GM13977 (cell line): ENCODE data around the gene INTS3.
A peak's percentile ranks its signal among the peaks of the same experiment; 100 is the strongest.

Experiments used
- DNase-seq: peaks from one replicate; pipeline ENCODE4 v3.0.0; 2012; ENCODE audit warnings: low spot score
- in situ Hi-C: fragments of 300-500 bp; cut with MboI; formaldehyde crosslinking; loops from one replicate; pipeline ENCODE4 v1.12.0; 2022; ENCODE audit warnings: low sequenced_read_pairs, low pct_unique_long_range_greater_than_20kb, mixed read lengths, inconsistent platforms; ENCODE audit not compliant: unreplicated experiment
- TF ChIP-seq, protein P1 (sequence below): IDR thresholded peaks from 2 replicates; pipeline ENCODE4 v1.5.1; 2012; ENCODE audit warnings: mild to moderate bottlenecking, control low read depth; ENCODE audit not compliant: insufficient read depth; ENCODE audit errors: extremely low read depth, missing control alignments

Gene INTS3

GRCh38 chr1:153774026-153774595 lies 46.3 kb downstream of the INTS3 start:
- in situ Hi-C loops: no loop called here
- TF ChIP-seq, protein P1, sequence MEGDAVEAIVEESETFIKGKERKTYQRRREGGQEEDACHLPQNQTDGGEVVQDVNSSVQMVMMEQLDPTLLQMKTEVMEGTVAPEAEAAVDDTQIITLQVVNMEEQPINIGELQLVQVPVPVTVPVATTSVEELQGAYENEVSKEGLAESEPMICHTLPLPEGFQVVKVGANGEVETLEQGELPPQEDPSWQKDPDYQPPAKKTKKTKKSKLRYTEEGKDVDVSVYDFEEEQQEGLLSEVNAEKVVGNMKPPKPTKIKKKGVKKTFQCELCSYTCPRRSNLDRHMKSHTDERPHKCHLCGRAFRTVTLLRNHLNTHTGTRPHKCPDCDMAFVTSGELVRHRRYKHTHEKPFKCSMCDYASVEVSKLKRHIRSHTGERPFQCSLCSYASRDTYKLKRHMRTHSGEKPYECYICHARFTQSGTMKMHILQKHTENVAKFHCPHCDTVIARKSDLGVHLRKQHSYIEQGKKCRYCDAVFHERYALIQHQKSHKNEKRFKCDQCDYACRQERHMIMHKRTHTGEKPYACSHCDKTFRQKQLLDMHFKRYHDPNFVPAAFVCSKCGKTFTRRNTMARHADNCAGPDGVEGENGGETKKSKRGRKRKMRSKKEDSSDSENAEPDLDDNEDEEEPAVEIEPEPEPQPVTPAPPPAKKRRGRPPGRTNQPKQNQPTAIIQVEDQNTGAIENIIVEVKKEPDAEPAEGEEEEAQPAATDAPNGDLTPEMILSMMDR: no peak
- DNase-seq: no peak

DNA sequence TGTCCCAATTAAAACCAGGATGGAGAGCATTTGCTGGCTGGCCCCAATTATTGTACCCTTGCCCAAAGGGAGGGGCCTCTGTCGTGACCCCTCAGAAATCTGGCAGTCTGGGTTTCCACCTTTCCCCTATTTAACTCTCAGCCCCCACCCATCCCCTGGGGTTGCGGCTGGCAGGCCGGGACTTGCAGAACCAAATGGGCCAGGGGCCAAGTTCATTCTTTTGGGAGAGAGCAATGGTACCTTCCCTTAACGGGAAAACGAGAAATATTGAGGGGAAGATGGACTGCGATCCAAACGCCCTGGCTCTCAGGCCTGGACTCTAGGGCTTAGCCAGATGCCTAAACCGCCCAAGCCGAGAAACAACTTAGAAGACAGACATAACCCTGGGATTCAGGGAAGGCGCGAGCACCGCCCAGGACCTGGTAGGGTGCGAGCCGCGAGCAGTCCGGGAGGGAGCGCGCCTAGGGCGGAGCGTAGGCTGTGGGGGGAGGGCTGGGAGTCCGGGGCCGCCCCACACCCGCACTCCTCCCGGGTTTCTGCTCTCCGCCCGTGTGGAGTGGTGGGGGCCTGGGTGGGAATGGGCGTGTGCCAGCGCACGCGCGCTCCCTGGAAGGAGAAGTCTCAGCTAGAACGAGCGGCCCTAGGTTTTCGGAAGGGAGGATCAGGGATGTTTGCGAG lies 47.1 kb downstream of the INTS3 start, which contains the start of gene SLC27A3:
Gene SLC27A3, plus strand, starts transcription at position 628 of the 678 bp plus-strand sequence. CDS start 91 bp downstream, outside the sequence.
- TF ChIP-seq, protein P1: no peak

DNA sequence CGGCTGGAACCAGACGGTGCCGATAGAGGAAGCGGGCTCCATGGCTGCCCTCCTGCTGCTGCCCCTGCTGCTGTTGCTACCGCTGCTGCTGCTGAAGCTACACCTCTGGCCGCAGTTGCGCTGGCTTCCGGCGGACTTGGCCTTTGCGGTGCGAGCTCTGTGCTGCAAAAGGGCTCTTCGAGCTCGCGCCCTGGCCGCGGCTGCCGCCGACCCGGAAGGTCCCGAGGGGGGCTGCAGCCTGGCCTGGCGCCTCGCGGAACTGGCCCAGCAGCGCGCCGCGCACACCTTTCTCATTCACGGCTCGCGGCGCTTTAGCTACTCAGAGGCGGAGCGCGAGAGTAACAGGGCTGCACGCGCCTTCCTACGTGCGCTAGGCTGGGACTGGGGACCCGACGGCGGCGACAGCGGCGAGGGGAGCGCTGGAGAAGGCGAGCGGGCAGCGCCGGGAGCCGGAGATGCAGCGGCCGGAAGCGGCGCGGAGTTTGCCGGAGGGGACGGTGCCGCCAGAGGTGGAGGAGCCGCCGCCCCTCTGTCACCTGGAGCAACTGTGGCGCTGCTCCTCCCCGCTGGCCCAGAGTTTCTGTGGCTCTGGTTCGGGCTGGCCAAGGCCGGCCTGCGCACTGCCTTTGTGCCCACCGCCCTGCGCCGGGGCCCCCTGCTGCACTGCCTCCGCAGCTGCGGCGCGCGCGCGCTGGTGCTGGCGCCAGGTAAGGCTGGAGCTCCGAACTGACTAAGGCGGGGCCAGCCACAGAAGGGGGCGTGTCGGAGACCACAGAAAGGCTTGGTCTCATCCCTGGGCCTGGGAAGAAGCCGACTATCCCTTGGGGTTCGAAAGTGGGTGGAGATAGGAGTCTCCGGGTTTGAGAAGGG lies 47.8 kb downstream of the INTS3 start:
- in situ Hi-C loops: no loop called here
- TF ChIP-seq, protein P1: no peak
- DNase-seq: peak; percentile 79

More for the DNA sequence above, 47.1 kb downstream of the INTS3 start, which contains the start of gene SLC27A3:
- peak; percentile 66 for DNase-seq
- in situ Hi-C loops: no loop called here

- TF ChIP-seq, protein P1: no peak
- DNase-seq: no peak
- in situ Hi-C loops: no loop called here
Observed at GRCh38 chr1:153776352-153776751, 48.5 kb downstream of the INTS3 start.

DNA sequence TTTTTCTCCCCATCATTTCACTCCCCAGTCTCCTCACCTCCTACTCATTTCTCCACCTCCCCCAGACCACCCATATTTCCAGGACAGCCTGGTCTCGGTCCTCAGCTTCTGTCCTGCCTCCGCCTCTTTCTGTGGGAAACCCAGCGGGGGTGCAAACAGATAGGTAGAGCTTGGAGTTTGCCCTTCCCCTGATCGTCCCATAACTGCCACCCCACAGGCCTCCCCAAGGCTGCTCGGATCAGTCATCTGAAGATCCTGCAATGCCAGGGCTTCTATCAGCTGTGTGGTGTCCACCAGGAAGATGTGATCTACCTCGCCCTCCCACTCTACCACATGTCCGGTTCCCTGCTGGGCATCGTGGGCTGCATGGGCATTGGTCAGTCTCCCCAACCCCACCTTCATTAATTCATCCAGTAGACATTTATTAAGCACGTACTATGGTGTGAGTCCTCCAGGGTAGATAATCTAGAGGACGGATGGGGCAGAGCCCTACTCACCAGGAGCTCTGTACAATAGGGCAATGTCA lies 49.1 kb downstream of the INTS3 start:
- no peak for DNase-seq
- TF ChIP-seq, protein P1: no peak
- in situ Hi-C loops: no loop called here

- TF ChIP-seq, protein P1: no peak
- no peak for DNase-seq
- in situ Hi-C loops: no loop called here
Observed at GRCh38 chr1:153777648-153778047, 49.8 kb downstream of the INTS3 start.
